Glomerular endothelial cell (primary cell): ENCODE data around the gene SGO1. TPM values are rescaled to one million over a fixed set of nuclear protein-coding genes. Genes with fewer than 3 reads are reported as not detected.
"Not testable (repeated sequence)": the region's sequence is repeated elsewhere in the genome, so short reads cannot be mapped to it uniquely, and the experiment has no call there.

Source experiments
- DNase-seq: peaks from one replicate; pipeline ENCODE4 v3.0.0-alpha.2; 2011; ENCODE audit warnings: low read depth, low spot score; ENCODE audit errors: extremely low read depth
- total RNA-seq: library from RNA; depleted of rRNA; stranded (reverse); fragments of >200 nt; gene quantifications from 2 replicates; pipeline ENCODE4 v1.2.3, GENCODE V29; 2015

SGO1 gene
- 1.7 and 4.3 TPM in 2 replicates for total RNA-seq

- DNase-seq: peak; percentile 82
Observed at GRCh38 chr3:20185679-20186599, at the start of gene SGO1. Gene SGO1, minus strand, starts transcription at chr3:20186206. Its CDS starts 2,179 bp downstream, at chr3:20184027.

- no peak for DNase-seq
Observed at GRCh38 chr3:20235796-20236195, 49.8 kb upstream of the SGO1 start.

GRCh38 chr3:20232906-20233780 lies 47.1 kb upstream of the SGO1 start:
- no peak for DNase-seq

- DNase-seq: no peak
Observed at GRCh38 chr3:20230954-20231353, 44.9 kb upstream of the SGO1 start.

- peak; percentile 34 for DNase-seq
Observed at GRCh38 chr3:20225769-20226168, 39.8 kb upstream of the SGO1 start.

GRCh38 chr3:20222274-20222673 lies 36.3 kb upstream of the SGO1 start:
- DNase-seq: no peak

- no peak for DNase-seq
Observed at GRCh38 chr3:20218215-20218614, 32.2 kb upstream of the SGO1 start.

- no peak for DNase-seq
Observed at GRCh38 chr3:20215636-20216035, 29.6 kb upstream of the SGO1 start.

- not testable (repeated sequence) for DNase-seq
Observed at GRCh38 chr3:20213491-20213890, 27.5 kb upstream of the SGO1 start.

- DNase-seq: not testable (repeated sequence)
Observed at GRCh38 chr3:20207945-20208344, 21.9 kb upstream of the SGO1 start.

- not testable (repeated sequence) for DNase-seq
Observed at GRCh38 chr3:20205898-20206297, 19.9 kb upstream of the SGO1 start.

- no peak for DNase-seq
Observed at GRCh38 chr3:20201143-20201542, 15.1 kb upstream of the SGO1 start.

GRCh38 chr3:20197775-20198174 lies 11.8 kb upstream of the SGO1 start:
- no peak for DNase-seq

- no peak for DNase-seq
Observed at GRCh38 chr3:20194793-20195460, 8.9 kb upstream of the SGO1 start.

GRCh38 chr3:20190991-20191390 lies 5.0 kb upstream of the SGO1 start:
- DNase-seq: no peak

GRCh38 chr3:20186600-20187004 lies 596 bp upstream of the SGO1 start:
- no peak for DNase-seq

- DNase-seq: no peak
Observed at GRCh38 chr3:20185331-20185678, 701 bp downstream of the SGO1 start.

GRCh38 chr3:20182206-20182605 lies 3.8 kb downstream of the SGO1 start:
- DNase-seq: no peak

- no peak for DNase-seq
Observed at GRCh38 chr3:20181276-20181675, 4.7 kb downstream of the SGO1 start.

GRCh38 chr3:20173844-20174410 lies 12.1 kb downstream of the SGO1 start:
- no peak for DNase-seq

- no peak for DNase-seq
Observed at GRCh38 chr3:20161714-20162113, 24.3 kb downstream of the SGO1 start.
